CD14-positive monocyte (primary cell): ENCODE data around the gene ZBTB7C. TPM values are rescaled to one million over a fixed set of nuclear protein-coding genes. Genes with fewer than 3 reads are reported as not detected.
A peak's percentile ranks its signal among the peaks of the same experiment; 100 is the strongest.

Source experiments
- DNase-seq, 3 donors: peaks; one replicate each; pipeline ENCODE4 v3.0.0-alpha.2; 2011 to 2022
- H2AFZ ChIP-seq: 2 replicates; pipeline ENCODE4 v1.6.0; 2012; ENCODE audit warnings: mild to moderate bottlenecking, low read depth, low read length, inconsistent platforms; ENCODE audit not compliant: insufficient read depth, poor library complexity, severe bottlenecking
- H3K27ac ChIP-seq, 2 donors: 1 replicate in 1 of 2; 2 replicates in 1 of 2; pipeline ENCODE4 v1.5.1; 2012 to 2013; ENCODE audit warnings: low read length in 2 of 2, control low read depth in 1 of 2, inconsistent platforms in 1 of 2, low read depth in 1 of 2, mild to moderate bottlenecking in 1 of 2
- H3K27me3 ChIP-seq, 2 donors: one replicate each; pipeline versions ENCODE4 v1.6.0 to v1.6.1; 2011 to 2013; ENCODE audit warnings: low read length in 2 of 2; ENCODE audit not compliant: control insufficient read depth in 2 of 2, insufficient read depth in 2 of 2
- H3K36me3 ChIP-seq, 2 donors: replicated peaks in 1 of 2; 1 replicate in 1 of 2; 2 replicates in 1 of 2; pipeline versions ENCODE4 v1.5.1 to v1.6.1; 2012 to 2013; ENCODE audit warnings: low read length in 2 of 2, control low read depth in 1 of 2, inconsistent platforms in 1 of 2, mild to moderate bottlenecking in 1 of 2; ENCODE audit not compliant: insufficient read depth in 2 of 2, control insufficient read depth in 1 of 2
- H3K4me1 ChIP-seq, 2 donors: 1 replicate in 1 of 2; 2 replicates in 1 of 2; pipeline versions ENCODE4 v1.5.1 to v1.6.1; 2012 to 2013; ENCODE audit warnings: low read length in 2 of 2, control low read depth in 1 of 2, inconsistent platforms in 1 of 2, mild to moderate bottlenecking in 1 of 2, moderate library complexity in 1 of 2; ENCODE audit not compliant: insufficient read depth in 2 of 2, control insufficient read depth in 1 of 2
- H3K4me2 ChIP-seq: replicated peaks from 2 replicates; pipeline ENCODE3; 2012; ENCODE audit warnings: low read length, moderate library complexity, mild to moderate bottlenecking; ENCODE audit not compliant: poor library complexity, severe bottlenecking; ENCODE audit errors: extremely low read depth
- H3K4me3 ChIP-seq, 3 experiments: fragments of 200-600 bp in 1 of 3; sonication (generic) in 1 of 3; replicated peaks in 1 of 3; 1 replicate in 2 of 3; 2 replicates in 1 of 3; pipeline ENCODE4 v1.5.1; 2011 to 2013; ENCODE audit warnings: low read length in 3 of 3, mild to moderate bottlenecking in 3 of 3, control low read depth in 2 of 3, low read depth in 2 of 3, inconsistent platforms in 1 of 3, moderate library complexity in 1 of 3
- H3K79me2 ChIP-seq: 2 replicates; pipeline ENCODE4 v1.6.0; 2012; ENCODE audit warnings: mild to moderate bottlenecking, control low read depth, inconsistent platforms, low read length, moderate library complexity; ENCODE audit not compliant: insufficient read depth
- H3K9ac ChIP-seq: 2 replicates; pipeline ENCODE4 v1.6.0; 2017; ENCODE audit warnings: low read length, mild to moderate bottlenecking; ENCODE audit not compliant: insufficient read depth, poor library complexity, severe bottlenecking
- H3K9me3 ChIP-seq, 2 donors: replicated peaks in 1 of 2; 1 replicate in 1 of 2; 2 replicates in 1 of 2; pipeline versions ENCODE4 v1.5.1 to v1.6.1; 2012 to 2013; ENCODE audit warnings: low read length in 2 of 2, control low read depth in 1 of 2; ENCODE audit not compliant: control insufficient read depth in 1 of 2, insufficient read depth in 1 of 2
- H4K20me1 ChIP-seq: 2 replicates; pipeline ENCODE4 v1.6.0; 2012; ENCODE audit warnings: mild to moderate bottlenecking, low read length, control low read depth, moderate library complexity; ENCODE audit not compliant: insufficient read depth
- H3K27ac Mint-ChIP-seq, 7 donors: one replicate each; pipeline ENCODE4 v1.8.0; 2020; ENCODE audit warnings: mild to moderate bottlenecking in 7 of 7, mixed read lengths in 7 of 7, moderate library complexity in 6 of 7, inconsistent platforms in 2 of 7
- H3K27me3 Mint-ChIP-seq, 3 donors: one replicate each; pipeline ENCODE4 v1.8.0; 2021 to 2022; ENCODE audit warnings: low read depth in 3 of 3, mild to moderate bottlenecking in 3 of 3, mixed read lengths in 3 of 3, moderate library complexity in 3 of 3, inconsistent platforms in 1 of 3
- H3K36me3 Mint-ChIP-seq, 2 donors: one replicate each; pipeline ENCODE4 v1.8.0; 2020; ENCODE audit warnings: mixed read lengths in 2 of 2, inconsistent platforms in 1 of 2, mild to moderate bottlenecking in 1 of 2
- H3K4me1 Mint-ChIP-seq: one replicate; pipeline ENCODE4 v1.8.0; 2020; ENCODE audit warnings: mild to moderate bottlenecking, mixed read lengths
- H3K4me3 Mint-ChIP-seq, 2 donors: one replicate each; pipeline ENCODE4 v1.8.0; 2020; ENCODE audit warnings: mild to moderate bottlenecking in 2 of 2, mixed read lengths in 2 of 2, moderate library complexity in 1 of 2
- H3K9me3 Mint-ChIP-seq, 7 donors: one replicate each; pipeline ENCODE4 v1.8.0; 2020 to 2022; ENCODE audit warnings: mixed read lengths in 7 of 7, mild to moderate bottlenecking in 6 of 7, moderate library complexity in 6 of 7, inconsistent platforms in 2 of 7
- WGBS: methylation state at CpG from one replicate; pipeline ENCODE4 v1.1.5; 2013; ENCODE audit warnings: missing lambda C conversion rate; ENCODE audit not compliant: insufficient coverage; 5-methylcytosine and 5-hydroxymethylcytosine counted together
- intact Hi-C, 2 donors: fragments of 100-400 bp; cut with micrococcal nuclease; formaldehyde crosslinking; loops; one replicate each; pipeline versions ENCODE4 v1.15.0 to v1.15.1; 2023
- polyA plus RNA-seq, 3 donors: library from polyadenylated mRNA; depleted of rRNA in 1 of 3; unstranded in 2 of 3; stranded (reverse) in 1 of 3; fragments of 300-500 nt in 2 of 3; fragments of >200 nt in 1 of 3; fragmentation: Illumina TruSeq in 2 of 3; gene quantifications; 1 replicate in 2 of 3; 2 replicates in 1 of 3; pipeline ENCODE4 v1.2.3, GENCODE V29; 2012 to 2021
- TF ChIP-seq, protein P1 (sequence below): fragments of 200-600 bp; IDR thresholded peaks from one replicate; pipeline ENCODE4 v1.8.0; 2022; ENCODE audit warnings: antibody characterized with exemption, mild to moderate bottlenecking

ZBTB7C gene
- polyA plus RNA-seq, 3 donors = 0.03 to 0.09 TPM; not detected in 1

GRCh38 chr18:48138210-48138609, 271.0 kb downstream of the ZBTB7C start:
- H3K27ac ChIP-seq = no peak overlapping the region

DNA sequence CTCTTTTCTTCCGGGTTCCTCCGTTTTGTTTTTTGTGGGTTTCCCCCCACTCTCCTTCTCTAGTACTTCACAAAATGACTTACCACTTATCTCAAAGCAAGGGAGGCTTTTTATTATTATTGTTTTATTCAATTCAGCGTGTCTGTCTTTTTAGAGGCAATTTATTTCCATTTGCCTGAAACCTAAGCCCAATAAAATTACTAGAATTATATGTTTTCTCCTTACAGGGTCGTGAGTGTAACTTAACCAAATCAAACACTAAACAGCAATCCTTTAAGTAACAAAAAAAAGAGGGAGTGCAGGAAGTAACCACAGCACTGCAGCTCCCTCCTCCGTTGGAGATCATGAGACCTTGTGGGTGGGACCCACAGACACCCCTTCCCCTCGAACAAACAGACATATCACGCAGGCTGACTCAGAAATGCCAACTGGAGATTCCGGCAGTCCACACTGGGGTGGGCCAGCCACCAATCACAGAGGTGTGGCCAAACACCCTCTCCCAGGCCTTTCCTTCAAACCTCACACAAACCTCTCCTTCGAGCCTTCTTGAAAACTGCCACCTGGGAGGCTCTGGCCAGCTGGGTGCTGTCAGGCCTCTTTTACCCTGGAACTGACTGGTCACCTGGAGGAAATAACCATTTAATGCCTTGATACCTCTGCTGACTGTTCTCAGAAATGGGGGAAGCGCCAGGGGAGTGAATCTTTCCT, 271.7 kb downstream of the ZBTB7C start:
- Histone ChIP-seq H3K4me3 (no peak overlapping the region), H2AFZ (peak overlapping the region; percentile 21), H4K20me1 (no peaks in the 10 kb centered on the region), H3K4me1 (peaks cover 8 to 13% of the 10 kb centered on the region in 2 donors), H3K9me3 (peaks cover 0 to 21% of the 10 kb centered on the region in 2 donors), H3K27me3 (peaks cover 48 to 63% of the 10 kb centered on the region in 2 donors), H3K9ac (no peak overlapping the region), H3K36me3 (no peaks in the 10 kb centered on the region), H3K27ac (no peak overlapping the region), H3K79me2 (no peaks in the 10 kb centered on the region), H3K4me2 (no peak overlapping the region)
- intact Hi-C loops = no loop called here
- 40% methylated on average over 5 of the region's 10 CpGs for WGBS
- Mint-ChIP-seq H3K36me3 (no peaks in the 10 kb centered on the region), H3K9me3 (peaks cover 0 to 15% (median 3%) of the 10 kb centered on the region in 7 donors), H3K4me1 (peaks cover 2% of the 10 kb centered on the region), H3K27me3 (peaks cover 59 to 74% (median 68%) of the 10 kb centered on the region in 3 donors), H3K4me3 (peak overlapping the region in 1 of 2 donors; percentile 82), H3K27ac (peak overlapping the region in 1 of 7 donors; percentile 51)
- TF ChIP-seq, protein P1, sequence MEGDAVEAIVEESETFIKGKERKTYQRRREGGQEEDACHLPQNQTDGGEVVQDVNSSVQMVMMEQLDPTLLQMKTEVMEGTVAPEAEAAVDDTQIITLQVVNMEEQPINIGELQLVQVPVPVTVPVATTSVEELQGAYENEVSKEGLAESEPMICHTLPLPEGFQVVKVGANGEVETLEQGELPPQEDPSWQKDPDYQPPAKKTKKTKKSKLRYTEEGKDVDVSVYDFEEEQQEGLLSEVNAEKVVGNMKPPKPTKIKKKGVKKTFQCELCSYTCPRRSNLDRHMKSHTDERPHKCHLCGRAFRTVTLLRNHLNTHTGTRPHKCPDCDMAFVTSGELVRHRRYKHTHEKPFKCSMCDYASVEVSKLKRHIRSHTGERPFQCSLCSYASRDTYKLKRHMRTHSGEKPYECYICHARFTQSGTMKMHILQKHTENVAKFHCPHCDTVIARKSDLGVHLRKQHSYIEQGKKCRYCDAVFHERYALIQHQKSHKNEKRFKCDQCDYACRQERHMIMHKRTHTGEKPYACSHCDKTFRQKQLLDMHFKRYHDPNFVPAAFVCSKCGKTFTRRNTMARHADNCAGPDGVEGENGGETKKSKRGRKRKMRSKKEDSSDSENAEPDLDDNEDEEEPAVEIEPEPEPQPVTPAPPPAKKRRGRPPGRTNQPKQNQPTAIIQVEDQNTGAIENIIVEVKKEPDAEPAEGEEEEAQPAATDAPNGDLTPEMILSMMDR = no peak
- DNase-seq = no peak

More at GRCh38 chr18:48138210-48138609, 271.0 kb downstream of the ZBTB7C start:
- H3K9me3 Mint-ChIP-seq = peaks cover 0 to 15% (median 3%) of the 10 kb centered on the region in 7 donors
- H3K4me2 ChIP-seq = no peak overlapping the region
- TF ChIP-seq, protein P1 = no peak
- no peaks in the 10 kb centered on the region for H3K79me2 ChIP-seq
- H3K36me3 Mint-ChIP-seq = no peaks in the 10 kb centered on the region
- H3K36me3 ChIP-seq = no peaks in the 10 kb centered on the region
- peaks cover 53 to 73% (median 63%) of the 10 kb centered on the region in 3 donors for H3K27me3 Mint-ChIP-seq
- peaks cover 46 to 57% of the 10 kb centered on the region in 2 donors for H3K27me3 ChIP-seq
- intact Hi-C loops = no loop called here
- no peak overlapping the region for H2AFZ ChIP-seq
- no peak for DNase-seq
- H3K4me3 Mint-ChIP-seq = peak overlapping the region in 1 of 2 donors; percentile 82
- H3K9me3 ChIP-seq = peaks cover 0 to 21% of the 10 kb centered on the region in 2 donors
- H4K20me1 ChIP-seq = no peaks in the 10 kb centered on the region
- H3K4me1 Mint-ChIP-seq = peaks cover 2% of the 10 kb centered on the region
- no peak overlapping the region for H3K9ac ChIP-seq
- H3K4me3 ChIP-seq = no peak overlapping the region
- 86% methylated on average over 1 of the region's 4 CpGs for WGBS
- H3K27ac Mint-ChIP-seq = no peak overlapping the region
- peaks cover 8 to 13% of the 10 kb centered on the region in 2 donors for H3K4me1 ChIP-seq
